ENCODE results near the gene ARHGDIG. TPM values are rescaled to one million over a fixed set of nuclear protein-coding genes. Genes with fewer than 3 reads are reported as not detected.

Gene ARHGDIG
- total RNA-seq, 1 experiment from 2014 or later = 5.9 TPM

- Histone ChIP-seq H2BK15ac (ENCODE audit: low read depth, low read length) (no peak overlapping the region), H2BK120ac (ENCODE audit: low read depth, low read length, poor library complexity, severe bottlenecking) (no peak overlapping the region), H3T11ph (ENCODE audit: low read length) (no peak overlapping the region), H3K27ac (ENCODE audit: insufficient read length, low read depth, low read length) (no peak overlapping the region), H3K23me2 (ENCODE audit: insufficient read length, low read depth, low read length, poor library complexity, severe bottlenecking) (peaks cover 5% of the 10 kb centered on the region), H3K4me2 (ENCODE audit: insufficient read depth, insufficient read length, low read length) (peak overlapping the region; percentile 23), H3K14ac (ENCODE audit: insufficient read depth, low read length) (no peak overlapping the region), H3K4ac (ENCODE audit: low read depth, low read length) (no peak overlapping the region), H3K23ac (ENCODE audit: insufficient read length, low read depth, low read length) (no peak overlapping the region), H3K79me2 (ENCODE audit: insufficient read depth, low read length) (no peaks in the 10 kb centered on the region), H4K5ac (ENCODE audit: insufficient read length, low read depth, low read length) (no peak overlapping the region), H2BK12ac (ENCODE audit: insufficient read length, low read depth, low read length) (no peak overlapping the region), H3K9me3 (ENCODE audit: control insufficient read depth, low read depth, low read length) (no peaks in the 10 kb centered on the region), H3K79me1 (ENCODE audit: insufficient read depth, low read depth, low read length, poor library complexity, severe bottlenecking) (no peaks in the 10 kb centered on the region), H4K91ac (ENCODE audit: insufficient read length, low read depth, low read length) (no peak overlapping the region), H2AK5ac (ENCODE audit: insufficient read length, low read length) (no peak overlapping the region), H2BK5ac (ENCODE audit: insufficient read length, low read length) (no peak overlapping the region), H3K56ac (ENCODE audit: insufficient read length, low read depth, low read length) (no peak overlapping the region), H4K20me1 (ENCODE audit: control insufficient read depth, insufficient read depth, insufficient read length) (no peaks in the 10 kb centered on the region), H2BK20ac (ENCODE audit: low read depth, low read length, poor library complexity, severe bottlenecking) (no peak overlapping the region), H4K8ac (replicated peaks; ENCODE audit: insufficient read length, low read depth, low read length) (no peak overlapping the region), H3K18ac (ENCODE audit: insufficient read length, low read depth, low read length) (no peak overlapping the region), H3K27me3 (ENCODE audit: insufficient read depth, low read length) (peaks cover 3% of the 10 kb centered on the region; the same call in 1 of the 2 replicates), H3K9ac (ENCODE audit: extremely low read depth, insufficient read length, low read length) (no peak overlapping the region), H3K4me1 (ENCODE audit: insufficient read depth, low read length) (no peaks in the 10 kb centered on the region), H2AFZ (ENCODE audit: low read length) (no peak overlapping the region)
- peak; percentile 55 for DNase-seq
- Mint-ChIP-seq H3K27me3 (ENCODE audit: low read depth) (peaks cover 48% of the 10 kb centered on the region), H3K27ac (no peak overlapping the region), H3K9me3 (no peaks in the 10 kb centered on the region; a peak in 1 of 5 replicates), H3K36me3 (ENCODE audit: insufficient read depth in 1 of 3, low read depth in 3 of 3) (no peaks in the 10 kb centered on the region), H3K4me3 (peak overlapping the region; percentile 58 to 75), H3K4me1 (peaks cover 0 to 2% of the 10 kb centered on the region in 2 experiments; a peak in 1 of 4 replicates)
- no peak for TF ChIP-seq CTCF (conservative IDR thresholded peaks at IDR 0.05)
- no CpG with 5 or more reads among the region's 58 CpGs for WGBS (ENCODE audit: extremely low coverage, insufficient read length, low lambda C conversion rate)
Observed at GRCh38 chr16:275041-275641, 5.2 kb upstream of the ARHGDIG start.

Data from H9 (cell line).